ENCODE measurements around the gene SLC5A3.

- TF ChIP-seq, protein P1, sequence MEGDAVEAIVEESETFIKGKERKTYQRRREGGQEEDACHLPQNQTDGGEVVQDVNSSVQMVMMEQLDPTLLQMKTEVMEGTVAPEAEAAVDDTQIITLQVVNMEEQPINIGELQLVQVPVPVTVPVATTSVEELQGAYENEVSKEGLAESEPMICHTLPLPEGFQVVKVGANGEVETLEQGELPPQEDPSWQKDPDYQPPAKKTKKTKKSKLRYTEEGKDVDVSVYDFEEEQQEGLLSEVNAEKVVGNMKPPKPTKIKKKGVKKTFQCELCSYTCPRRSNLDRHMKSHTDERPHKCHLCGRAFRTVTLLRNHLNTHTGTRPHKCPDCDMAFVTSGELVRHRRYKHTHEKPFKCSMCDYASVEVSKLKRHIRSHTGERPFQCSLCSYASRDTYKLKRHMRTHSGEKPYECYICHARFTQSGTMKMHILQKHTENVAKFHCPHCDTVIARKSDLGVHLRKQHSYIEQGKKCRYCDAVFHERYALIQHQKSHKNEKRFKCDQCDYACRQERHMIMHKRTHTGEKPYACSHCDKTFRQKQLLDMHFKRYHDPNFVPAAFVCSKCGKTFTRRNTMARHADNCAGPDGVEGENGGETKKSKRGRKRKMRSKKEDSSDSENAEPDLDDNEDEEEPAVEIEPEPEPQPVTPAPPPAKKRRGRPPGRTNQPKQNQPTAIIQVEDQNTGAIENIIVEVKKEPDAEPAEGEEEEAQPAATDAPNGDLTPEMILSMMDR (conservative IDR thresholded peaks at IDR 0.05) = no peak
- no peak for TF ChIP-seq ZFX (IDR thresholded peaks at IDR 0.05)
Observed at GRCh38 chr21:34031835-34032370, 41.5 kb upstream of the SLC5A3 start.
